Measurements from ENCODE around the gene ITPR1. TPM values are rescaled to one million over a fixed set of nuclear protein-coding genes. Genes with fewer than 3 reads are reported as not detected.

The ITPR1 gene
- total and polyA plus RNA-seq, 10 of the 15 experiments (the other 5 are each of a cell fraction or from before 2014, with no cell fraction given) = 12.2 to 239 (median 28.4) TPM

DNA sequence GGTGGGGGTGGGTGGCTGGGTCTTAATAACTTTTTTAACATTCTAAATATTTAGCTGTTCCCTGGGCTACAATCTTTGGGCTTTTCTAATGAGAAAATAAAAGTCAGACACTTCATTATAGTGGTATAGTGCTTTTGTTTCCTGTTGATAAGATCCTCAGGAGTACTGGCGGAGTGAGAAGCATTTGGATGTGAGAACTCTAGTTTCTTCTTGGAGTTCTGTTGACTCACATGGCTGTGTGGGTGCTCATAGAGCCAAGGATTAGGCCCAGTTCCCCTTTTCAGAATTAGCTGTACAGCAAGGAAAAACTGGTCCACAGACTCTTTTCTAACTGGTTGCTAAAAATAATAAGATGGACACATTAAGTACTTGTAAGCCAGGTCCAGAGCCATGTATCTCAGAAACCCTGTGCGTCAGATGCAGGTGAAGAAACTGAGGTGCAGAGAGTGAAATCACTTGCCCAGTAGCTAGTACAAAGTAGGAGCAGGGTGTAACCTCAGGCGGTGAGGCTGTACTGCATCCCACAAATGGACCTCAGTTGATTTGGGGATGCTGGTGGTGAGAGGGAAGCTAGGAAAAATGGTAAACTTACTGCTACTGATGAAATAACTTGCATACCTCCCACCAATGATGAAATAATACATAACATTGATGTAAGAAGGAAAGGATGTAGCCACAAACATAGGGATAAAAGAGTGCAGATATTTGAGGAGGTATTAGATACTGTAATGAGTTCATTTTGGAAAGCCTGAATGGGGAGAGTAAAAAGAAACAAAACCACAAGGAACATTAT is 2.3 kb downstream of the ITPR1 start (continued):
- TF ChIP-seq, protein P1, sequence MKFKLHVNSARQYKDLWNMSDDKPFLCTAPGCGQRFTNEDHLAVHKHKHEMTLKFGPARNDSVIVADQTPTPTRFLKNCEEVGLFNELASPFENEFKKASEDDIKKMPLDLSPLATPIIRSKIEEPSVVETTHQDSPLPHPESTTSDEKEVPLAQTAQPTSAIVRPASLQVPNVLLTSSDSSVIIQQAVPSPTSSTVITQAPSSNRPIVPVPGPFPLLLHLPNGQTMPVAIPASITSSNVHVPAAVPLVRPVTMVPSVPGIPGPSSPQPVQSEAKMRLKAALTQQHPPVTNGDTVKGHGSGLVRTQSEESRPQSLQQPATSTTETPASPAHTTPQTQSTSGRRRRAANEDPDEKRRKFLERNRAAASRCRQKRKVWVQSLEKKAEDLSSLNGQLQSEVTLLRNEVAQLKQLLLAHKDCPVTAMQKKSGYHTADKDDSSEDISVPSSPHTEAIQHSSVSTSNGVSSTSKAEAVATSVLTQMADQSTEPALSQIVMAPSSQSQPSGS (IDR thresholded peaks at IDR 0.05; ENCODE audit: low read length) = peak; percentile 14; the same call in 1 of the 2 replicates
- TF ChIP-seq MEF2B (IDR thresholded peaks at IDR 0.05; ENCODE audit: partially characterized antibody, poor library complexity, severe bottlenecking) (no peak), CBFB (IDR thresholded peaks at IDR 0.05; ENCODE audit: low read depth) (no peak), GATAD2B (conservative IDR thresholded peaks at IDR 0.05; ENCODE audit: low read depth) (no peak), BCL11A (IDR thresholded peaks at IDR 0.05; ENCODE audit: low read depth, low read length) (no peak), IKZF2 (IDR thresholded peaks at IDR 0.05) (peak; percentile 44 to 56), EZH2 (IDR thresholded peaks at IDR 0.05; ENCODE audit: borderline replicate concordance, control insufficient read depth, low read depth, low read length) (no peak), TAF1 (IDR thresholded peaks at IDR 0.05; ENCODE audit: borderline replicate concordance, low read depth, low read length) (no peak), NR2C1 (IDR thresholded peaks at IDR 0.05) (no peak), SRF (IDR thresholded peaks at IDR 0.05; ENCODE audit: low read depth in 2 of 2, low read length in 2 of 2) (no peak), NRF1 (conservative IDR thresholded peaks at IDR 0.05; ENCODE audit: low read depth, low read length) (no peak), BHLHE40 (IDR thresholded peaks at IDR 0.05; ENCODE audit: borderline replicate concordance in 1 of 2, low read depth in 2 of 2, low read length in 1 of 2) (no peak), POLR2AphosphoS2 (IDR thresholded peaks at IDR 0.05; ENCODE audit: low read depth, low read length) (no peak), ZNF24 (IDR thresholded peaks at IDR 0.05) (no peak)
- TF ChIP-seq, protein P2, sequence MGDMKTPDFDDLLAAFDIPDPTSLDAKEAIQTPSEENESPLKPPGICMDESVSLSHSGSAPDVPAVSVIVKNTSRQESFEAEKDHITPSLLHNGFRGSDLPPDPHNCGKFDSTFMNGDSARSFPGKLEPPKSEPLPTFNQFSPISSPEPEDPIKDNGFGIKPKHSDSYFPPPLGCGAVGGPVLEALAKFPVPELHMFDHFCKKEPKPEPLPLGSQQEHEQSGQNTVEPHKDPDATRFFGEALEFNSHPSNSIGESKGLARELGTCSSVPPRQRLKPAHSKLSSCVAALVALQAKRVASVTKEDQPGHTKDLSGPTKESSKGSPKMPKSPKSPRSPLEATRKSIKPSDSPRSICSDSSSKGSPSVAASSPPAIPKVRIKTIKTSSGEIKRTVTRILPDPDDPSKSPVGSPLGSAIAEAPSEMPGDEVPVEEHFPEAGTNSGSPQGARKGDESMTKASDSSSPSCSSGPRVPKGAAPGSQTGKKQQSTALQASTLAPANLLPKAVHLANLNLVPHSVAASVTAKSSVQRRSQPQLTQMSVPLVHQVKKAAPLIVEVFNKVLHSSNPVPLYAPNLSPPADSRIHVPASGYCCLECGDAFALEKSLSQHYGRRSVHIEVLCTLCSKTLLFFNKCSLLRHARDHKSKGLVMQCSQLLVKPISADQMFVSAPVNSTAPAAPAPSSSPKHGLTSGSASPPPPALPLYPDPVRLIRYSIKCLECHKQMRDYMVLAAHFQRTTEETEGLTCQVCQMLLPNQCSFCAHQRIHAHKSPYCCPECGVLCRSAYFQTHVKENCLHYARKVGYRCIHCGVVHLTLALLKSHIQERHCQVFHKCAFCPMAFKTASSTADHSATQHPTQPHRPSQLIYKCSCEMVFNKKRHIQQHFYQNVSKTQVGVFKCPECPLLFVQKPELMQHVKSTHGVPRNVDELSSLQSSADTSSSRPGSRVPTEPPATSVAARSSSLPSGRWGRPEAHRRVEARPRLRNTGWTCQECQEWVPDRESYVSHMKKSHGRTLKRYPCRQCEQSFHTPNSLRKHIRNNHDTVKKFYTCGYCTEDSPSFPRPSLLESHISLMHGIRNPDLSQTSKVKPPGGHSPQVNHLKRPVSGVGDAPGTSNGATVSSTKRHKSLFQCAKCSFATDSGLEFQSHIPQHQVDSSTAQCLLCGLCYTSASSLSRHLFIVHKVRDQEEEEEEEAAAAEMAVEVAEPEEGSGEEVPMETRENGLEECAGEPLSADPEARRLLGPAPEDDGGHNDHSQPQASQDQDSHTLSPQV (IDR thresholded peaks at IDR 0.05) = no peak
- TF ChIP-seq, protein P3, sequence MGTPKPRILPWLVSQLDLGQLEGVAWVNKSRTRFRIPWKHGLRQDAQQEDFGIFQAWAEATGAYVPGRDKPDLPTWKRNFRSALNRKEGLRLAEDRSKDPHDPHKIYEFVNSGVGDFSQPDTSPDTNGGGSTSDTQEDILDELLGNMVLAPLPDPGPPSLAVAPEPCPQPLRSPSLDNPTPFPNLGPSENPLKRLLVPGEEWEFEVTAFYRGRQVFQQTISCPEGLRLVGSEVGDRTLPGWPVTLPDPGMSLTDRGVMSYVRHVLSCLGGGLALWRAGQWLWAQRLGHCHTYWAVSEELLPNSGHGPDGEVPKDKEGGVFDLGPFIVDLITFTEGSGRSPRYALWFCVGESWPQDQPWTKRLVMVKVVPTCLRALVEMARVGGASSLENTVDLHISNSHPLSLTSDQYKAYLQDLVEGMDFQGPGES (IDR thresholded peaks at IDR 0.05) = no peak
- TF ChIP-seq, protein P4, sequence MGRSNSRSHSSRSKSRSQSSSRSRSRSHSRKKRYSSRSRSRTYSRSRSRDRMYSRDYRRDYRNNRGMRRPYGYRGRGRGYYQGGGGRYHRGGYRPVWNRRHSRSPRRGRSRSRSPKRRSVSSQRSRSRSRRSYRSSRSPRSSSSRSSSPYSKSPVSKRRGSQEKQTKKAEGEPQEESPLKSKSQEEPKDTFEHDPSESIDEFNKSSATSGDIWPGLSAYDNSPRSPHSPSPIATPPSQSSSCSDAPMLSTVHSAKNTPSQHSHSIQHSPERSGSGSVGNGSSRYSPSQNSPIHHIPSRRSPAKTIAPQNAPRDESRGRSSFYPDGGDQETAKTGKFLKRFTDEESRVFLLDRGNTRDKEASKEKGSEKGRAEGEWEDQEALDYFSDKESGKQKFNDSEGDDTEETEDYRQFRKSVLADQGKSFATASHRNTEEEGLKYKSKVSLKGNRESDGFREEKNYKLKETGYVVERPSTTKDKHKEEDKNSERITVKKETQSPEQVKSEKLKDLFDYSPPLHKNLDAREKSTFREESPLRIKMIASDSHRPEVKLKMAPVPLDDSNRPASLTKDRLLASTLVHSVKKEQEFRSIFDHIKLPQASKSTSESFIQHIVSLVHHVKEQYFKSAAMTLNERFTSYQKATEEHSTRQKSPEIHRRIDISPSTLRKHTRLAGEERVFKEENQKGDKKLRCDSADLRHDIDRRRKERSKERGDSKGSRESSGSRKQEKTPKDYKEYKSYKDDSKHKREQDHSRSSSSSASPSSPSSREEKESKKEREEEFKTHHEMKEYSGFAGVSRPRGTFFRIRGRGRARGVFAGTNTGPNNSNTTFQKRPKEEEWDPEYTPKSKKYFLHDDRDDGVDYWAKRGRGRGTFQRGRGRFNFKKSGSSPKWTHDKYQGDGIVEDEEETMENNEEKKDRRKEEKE (IDR thresholded peaks at IDR 0.05) = no peak
- TF ChIP-seq, protein P5, sequence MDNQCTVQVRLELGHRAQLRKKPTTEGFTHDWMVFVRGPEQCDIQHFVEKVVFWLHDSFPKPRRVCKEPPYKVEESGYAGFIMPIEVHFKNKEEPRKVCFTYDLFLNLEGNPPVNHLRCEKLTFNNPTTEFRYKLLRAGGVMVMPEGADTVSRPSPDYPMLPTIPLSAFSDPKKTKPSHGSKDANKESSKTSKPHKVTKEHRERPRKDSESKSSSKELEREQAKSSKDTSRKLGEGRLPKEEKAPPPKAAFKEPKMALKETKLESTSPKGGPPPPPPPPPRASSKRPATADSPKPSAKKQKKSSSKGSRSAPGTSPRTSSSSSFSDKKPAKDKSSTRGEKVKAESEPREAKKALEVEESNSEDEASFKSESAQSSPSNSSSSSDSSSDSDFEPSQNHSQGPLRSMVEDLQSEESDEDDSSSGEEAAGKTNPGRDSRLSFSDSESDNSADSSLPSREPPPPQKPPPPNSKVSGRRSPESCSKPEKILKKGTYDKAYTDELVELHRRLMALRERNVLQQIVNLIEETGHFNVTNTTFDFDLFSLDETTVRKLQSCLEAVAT (IDR thresholded peaks at IDR 0.05) = no peak

Measured in GM12878 (cell line).